Endodermal cell (in vitro differentiated cells): ENCODE data around the gene FIBCD1. TPM values are rescaled to one million over a fixed set of nuclear protein-coding genes. Genes with fewer than 3 reads are reported as not detected.

ENCODE experiments used
- DNase-seq: peaks from one replicate; pipeline ENCODE4 v3.0.0-alpha.2; 2017
- H3K27ac ChIP-seq: 2 replicates; pipeline ENCODE4 v1.5.1; 2013; ENCODE audit warnings: mild to moderate bottlenecking, low read depth, low read length, moderate library complexity
- H3K27me3 ChIP-seq: 2 replicates; pipeline ENCODE4 v1.6.1; 2013; ENCODE audit warnings: mild to moderate bottlenecking, low read length, moderate library complexity; ENCODE audit not compliant: insufficient read depth, control insufficient read depth, poor library complexity, severe bottlenecking
- H3K36me3 ChIP-seq: 2 replicates; pipeline ENCODE4 v1.7.0; 2013; ENCODE audit warnings: mild to moderate bottlenecking, low read length, moderate library complexity; ENCODE audit not compliant: control insufficient read depth, insufficient read depth
- H3K4me1 ChIP-seq: one replicate; pipeline ENCODE4 v1.7.0; 2013; ENCODE audit warnings: low read length; ENCODE audit not compliant: control insufficient read depth, insufficient read depth
- H3K4me3 ChIP-seq: 2 replicates; pipeline ENCODE4 v1.5.1; 2013; ENCODE audit warnings: mild to moderate bottlenecking, low read length, moderate library complexity
- H3K9ac ChIP-seq: 2 replicates; pipeline ENCODE4 v1.6.1; 2013; ENCODE audit warnings: mild to moderate bottlenecking, low read length, moderate library complexity; ENCODE audit not compliant: poor library complexity, severe bottlenecking; ENCODE audit errors: extremely low read depth
- H3K9me3 ChIP-seq: 2 replicates; pipeline ENCODE4 v1.6.1; 2013; ENCODE audit warnings: mild to moderate bottlenecking, low read length, moderate library complexity; ENCODE audit not compliant: control insufficient read depth
- H3K27ac Mint-ChIP-seq: 2 replicates; pipeline ENCODE4 v1.8.0; 2020; ENCODE audit warnings: mixed read lengths
- H3K27me3 Mint-ChIP-seq: 2 replicates; pipeline ENCODE4 v1.8.0; 2021; ENCODE audit warnings: mild to moderate bottlenecking, mixed read lengths; ENCODE audit not compliant: insufficient read depth
- H3K36me3 Mint-ChIP-seq: 2 replicates; pipeline ENCODE4 v1.8.0; 2020; ENCODE audit warnings: low read depth, mixed read lengths
- H3K4me1 Mint-ChIP-seq: 2 replicates; pipeline ENCODE4 v1.8.0; 2020; ENCODE audit warnings: mixed read lengths
- H3K4me3 Mint-ChIP-seq: 2 replicates; pipeline ENCODE4 v1.8.0; 2020; ENCODE audit warnings: mild to moderate bottlenecking, moderate library complexity, mixed read lengths
- H3K9me3 Mint-ChIP-seq: 2 replicates; pipeline ENCODE4 v1.8.0; 2020; ENCODE audit warnings: mild to moderate bottlenecking, mixed read lengths
- WGBS, 2 experiments: methylation state at CpG; one replicate each; pipeline versions ENCODE4 v1.1.5 to v1.1.7; 2013; ENCODE audit warnings: missing lambda C conversion rate in 2 of 2, mixed read lengths in 1 of 2; ENCODE audit not compliant: insufficient coverage in 1 of 2, insufficient read length in 1 of 2; 5-methylcytosine and 5-hydroxymethylcytosine counted together
- total RNA-seq, 2 donors: library from RNA; stranded (reverse); fragmentation: NEBNext Ultra II Directional in 1 of 2; extraction: Animal tissue kit (Norgen Biotek cat#: 25700) in 1 of 2; gene quantifications; 2 replicates in 1 of 2; 3 replicates in 1 of 2; pipeline ENCODE4 v1.2.1, GENCODE V29; 2021
- TF ChIP-seq, protein P1 (sequence below): fragments of 200-600 bp; sonication (generic); conservative IDR thresholded peaks from 2 replicates; pipeline ENCODE4 v1.5.0; 2021; ENCODE audit warnings: antibody characterized with exemption, mild to moderate bottlenecking

FIBCD1 gene
- total RNA-seq, 2 donors from 2014 or later = 2.8 to 3.7 TPM

DNA sequence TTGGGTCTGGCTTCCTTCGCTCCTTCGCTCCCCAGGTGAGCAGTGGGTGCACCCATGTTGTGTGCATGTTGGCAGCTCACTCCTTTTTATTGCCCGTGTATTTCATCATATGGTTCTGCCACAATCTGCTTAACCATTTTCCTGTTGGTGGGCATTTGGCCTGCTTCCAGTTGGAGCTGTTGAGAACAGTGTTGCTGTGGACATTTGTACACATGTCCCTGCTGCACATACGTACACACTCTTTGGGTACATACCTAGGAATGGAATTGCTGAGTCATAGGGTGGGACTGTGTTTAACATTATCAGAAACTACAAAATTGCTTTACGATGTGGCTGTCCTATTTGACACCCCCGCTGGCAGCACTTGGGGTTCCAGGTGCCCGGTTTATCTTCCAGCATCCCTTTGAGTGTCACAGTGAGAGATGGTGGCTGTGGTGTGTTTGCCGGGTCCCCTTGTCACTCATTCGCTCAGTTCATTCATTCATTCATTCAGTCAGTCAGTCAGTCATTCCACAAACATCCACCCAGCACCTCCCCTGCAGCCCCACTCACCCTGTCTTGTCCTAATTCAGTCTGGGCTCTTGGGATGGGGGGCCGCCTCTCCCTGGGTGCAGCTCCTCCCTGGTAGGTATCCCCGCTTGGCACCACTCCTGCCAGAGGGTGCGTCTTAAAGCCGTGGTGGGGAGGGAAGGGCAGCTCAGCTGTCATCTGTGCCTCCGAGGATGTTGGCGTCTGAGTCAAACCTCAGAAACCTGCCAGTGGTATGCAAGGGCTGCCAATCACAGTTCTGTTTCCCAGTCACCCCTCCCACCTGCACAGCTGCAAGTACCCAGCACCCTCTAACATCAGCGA lies 7.9 kb upstream of the FIBCD1 start:
- 89 to 92% methylated on average over 14 to 15 of the region's 16 CpGs for WGBS, 2 experiments
- TF ChIP-seq, protein P1, sequence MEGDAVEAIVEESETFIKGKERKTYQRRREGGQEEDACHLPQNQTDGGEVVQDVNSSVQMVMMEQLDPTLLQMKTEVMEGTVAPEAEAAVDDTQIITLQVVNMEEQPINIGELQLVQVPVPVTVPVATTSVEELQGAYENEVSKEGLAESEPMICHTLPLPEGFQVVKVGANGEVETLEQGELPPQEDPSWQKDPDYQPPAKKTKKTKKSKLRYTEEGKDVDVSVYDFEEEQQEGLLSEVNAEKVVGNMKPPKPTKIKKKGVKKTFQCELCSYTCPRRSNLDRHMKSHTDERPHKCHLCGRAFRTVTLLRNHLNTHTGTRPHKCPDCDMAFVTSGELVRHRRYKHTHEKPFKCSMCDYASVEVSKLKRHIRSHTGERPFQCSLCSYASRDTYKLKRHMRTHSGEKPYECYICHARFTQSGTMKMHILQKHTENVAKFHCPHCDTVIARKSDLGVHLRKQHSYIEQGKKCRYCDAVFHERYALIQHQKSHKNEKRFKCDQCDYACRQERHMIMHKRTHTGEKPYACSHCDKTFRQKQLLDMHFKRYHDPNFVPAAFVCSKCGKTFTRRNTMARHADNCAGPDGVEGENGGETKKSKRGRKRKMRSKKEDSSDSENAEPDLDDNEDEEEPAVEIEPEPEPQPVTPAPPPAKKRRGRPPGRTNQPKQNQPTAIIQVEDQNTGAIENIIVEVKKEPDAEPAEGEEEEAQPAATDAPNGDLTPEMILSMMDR = no peak
- DNase-seq = no peak
- Mint-ChIP-seq H3K4me1 (peaks cover 5% of the 10 kb centered on the region), H3K4me3 (no peak overlapping the region), H3K9me3 (peaks cover 20% of the 10 kb centered on the region), H3K27ac (no peak overlapping the region), H3K36me3 (no peaks in the 10 kb centered on the region), H3K27me3 (peaks cover 23% of the 10 kb centered on the region)
- Histone ChIP-seq H3K4me3 (no peak overlapping the region), H3K36me3 (no peaks in the 10 kb centered on the region), H3K27ac (no peak overlapping the region), H3K9me3 (peaks cover 5% of the 10 kb centered on the region), H3K4me1 (no peaks in the 10 kb centered on the region), H3K27me3 (peaks cover 11% of the 10 kb centered on the region), H3K9ac (no peak overlapping the region)

DNA sequence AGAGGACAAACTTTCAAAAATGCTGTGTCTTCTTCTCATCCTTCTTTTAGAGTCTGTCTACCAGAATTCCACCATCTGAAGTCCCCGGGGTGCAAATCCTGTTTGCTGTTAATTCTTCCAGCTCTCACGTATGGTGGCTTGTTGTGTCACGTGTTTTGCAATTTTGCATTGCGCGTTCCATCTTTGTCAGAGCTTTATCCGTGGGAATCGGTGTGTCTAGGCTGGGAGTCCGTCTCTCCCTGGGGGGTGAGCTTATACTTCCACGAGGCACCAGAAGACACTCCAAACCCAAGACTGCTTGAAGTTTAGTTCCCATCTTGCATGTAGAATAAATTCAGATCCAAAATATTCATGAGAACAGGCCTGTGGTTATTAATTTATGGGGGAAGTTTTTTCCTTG lies 6.1 kb upstream of the FIBCD1 start:
- peaks cover 30% of the 10 kb centered on the region for H3K27me3 ChIP-seq

DNA sequence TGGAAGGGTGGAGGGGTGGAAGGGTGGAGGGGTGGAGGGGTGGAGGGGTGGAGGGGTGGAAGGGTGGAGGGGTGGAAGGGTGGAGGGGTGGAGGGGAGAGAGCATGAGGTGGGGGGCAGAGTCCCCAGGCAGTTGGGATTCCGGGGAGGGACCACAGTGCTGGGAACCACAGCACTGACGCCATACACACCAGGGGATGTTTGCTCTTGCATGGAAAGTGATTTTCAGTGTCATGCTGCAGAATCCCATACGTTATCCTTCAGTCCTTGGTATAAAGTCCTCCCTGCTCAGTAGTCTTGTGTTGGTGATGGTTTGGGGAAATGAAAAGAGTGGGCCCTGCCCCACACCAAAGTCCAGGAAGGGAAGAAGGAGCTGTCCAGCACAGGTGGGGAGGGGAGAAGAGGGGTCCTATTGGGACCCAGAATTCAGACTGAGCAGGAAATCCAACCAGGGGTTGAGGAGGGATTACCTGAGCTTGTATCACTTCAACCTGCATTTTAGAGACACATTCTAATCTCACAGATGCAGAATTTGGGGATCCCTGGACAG lies 5.5 kb upstream of the FIBCD1 start:
- Mint-ChIP-seq H3K9me3 (peaks cover 5% of the 10 kb centered on the region), H3K27ac (no peak overlapping the region), H3K36me3 (no peaks in the 10 kb centered on the region), H3K4me3 (no peak overlapping the region), H3K4me1 (peaks cover 12% of the 10 kb centered on the region), H3K27me3 (peaks cover 37% of the 10 kb centered on the region)
- WGBS, 2 experiments = 61 to 72% methylated on average over 2 to 3 of the region's 3 CpGs
- TF ChIP-seq, protein P1 = no peak
- no peaks in the 10 kb centered on the region for H3K4me1 ChIP-seq
- H3K27me3 ChIP-seq = peaks cover 35% of the 10 kb centered on the region
- H3K9me3 ChIP-seq = peaks cover under 1% of the 10 kb centered on the region
- H3K9ac ChIP-seq = no peak overlapping the region
- peak; percentile 45 for DNase-seq
- no peak overlapping the region for H3K27ac ChIP-seq
- H3K36me3 ChIP-seq = no peaks in the 10 kb centered on the region
- H3K4me3 ChIP-seq = no peak overlapping the region

More for the DNA sequence above, 6.1 kb upstream of the FIBCD1 start:
- DNase-seq = no peak
- H3K36me3 Mint-ChIP-seq = no peaks in the 10 kb centered on the region
- no peaks in the 10 kb centered on the region for H3K4me1 ChIP-seq
- H3K27ac ChIP-seq = no peak overlapping the region
- no peak overlapping the region for H3K27ac Mint-ChIP-seq
- H3K9me3 ChIP-seq = peaks cover 5% of the 10 kb centered on the region
- no peak overlapping the region for H3K4me3 Mint-ChIP-seq
- no peaks in the 10 kb centered on the region for H3K36me3 ChIP-seq
- WGBS, 2 experiments = 92 to 94% methylated on average over 8 to 9 of the region's 9 CpGs
- TF ChIP-seq, protein P1 = no peak
- H3K4me1 Mint-ChIP-seq = peaks cover 12% of the 10 kb centered on the region
- H3K4me3 ChIP-seq = no peak overlapping the region
- peaks cover 10% of the 10 kb centered on the region for H3K9me3 Mint-ChIP-seq
- H3K9ac ChIP-seq = no peak overlapping the region
- peaks cover 35% of the 10 kb centered on the region for H3K27me3 Mint-ChIP-seq
